Common myeloid progenitor, CD34-positive (primary cell): ENCODE measurements around the gene CYTH1.

Experiments
- CTCF ChIA-PET: fragments of 350-600 bp; sonication (Branson Sonifier 250); formaldehyde crosslinking; loops from one replicate; lab custom pipeline; 2021; ENCODE audit warnings: antibody characterized with exemption; lab: Charles Lee
- POLR2A ChIA-PET: fragments of 350-600 bp; sonication (Branson Sonifier 250); formaldehyde crosslinking; loops from one replicate; lab custom pipeline; 2021; ENCODE audit warnings: antibody characterized with exemption; lab: Charles Lee
- DNase-seq, 3 donors: peaks; one replicate each; pipeline versions ENCODE4 v3.0.0 to v3.0.0-alpha.2; 2013
- H3K27ac ChIP-seq, 2 experiments: 1 replicate in 1 of 2; 2 replicates in 1 of 2; pipeline ENCODE4 v1.7.0; 2013; ENCODE audit warnings: inconsistent platforms in 2 of 2, low read length in 2 of 2, mild to moderate bottlenecking in 2 of 2, low read depth in 1 of 2, moderate library complexity in 1 of 2; ENCODE audit not compliant: severe bottlenecking in 2 of 2, insufficient read depth in 1 of 2, poor library complexity in 1 of 2
- H3K27me3 ChIP-seq, 5 experiments: replicated peaks in 2 of 5; 1 replicate in 3 of 5; 2 replicates in 2 of 5; pipeline versions ENCODE4 v1.6.1 to v1.7.0; 2013; ENCODE audit warnings: low read length in 4 of 5, mild to moderate bottlenecking in 2 of 5, moderate library complexity in 2 of 5, inconsistent platforms in 1 of 5; ENCODE audit not compliant: insufficient read depth in 5 of 5, control insufficient read depth in 4 of 5
- H3K36me3 ChIP-seq, 4 experiments: 1 replicate in 2 of 4; 2 replicates in 2 of 4; pipeline versions ENCODE4 v1.6.1 to v1.7.0; 2013; ENCODE audit warnings: low read length in 3 of 4, control low read depth in 1 of 4, mild to moderate bottlenecking in 1 of 4; ENCODE audit not compliant: control insufficient read depth in 4 of 4, insufficient read depth in 4 of 4
- H3K4me1 ChIP-seq, 4 experiments: 1 replicate in 3 of 4; 2 replicates in 1 of 4; pipeline versions ENCODE4 v1.6.1 to v1.7.1; 2013; ENCODE audit warnings: low read length in 3 of 4, mild to moderate bottlenecking in 3 of 4, control low read depth in 1 of 4, inconsistent platforms in 1 of 4, moderate library complexity in 1 of 4; ENCODE audit not compliant: control insufficient read depth in 4 of 4, insufficient read depth in 4 of 4; ENCODE audit errors: control extremely low read depth in 1 of 4
- H3K4me3 ChIP-seq, 7 experiments: 1 replicate in 4 of 7; 2 replicates in 3 of 7; pipeline versions ENCODE4 v1.5.1 to v1.7.0; 2013; ENCODE audit warnings: mild to moderate bottlenecking in 7 of 7, low read length in 6 of 7, moderate library complexity in 6 of 7, inconsistent platforms in 2 of 7, low read depth in 2 of 7, control low read depth in 1 of 7; ENCODE audit not compliant: insufficient read depth in 4 of 7, control insufficient read depth in 1 of 7; ENCODE audit errors: extremely low read depth in 1 of 7
- H3K9me3 ChIP-seq, 5 experiments: 1 replicate in 4 of 5; 2 replicates in 1 of 5; pipeline versions ENCODE4 v1.6.1 to v1.7.1; 2013; ENCODE audit warnings: low read length in 4 of 5, mild to moderate bottlenecking in 2 of 5, inconsistent platforms in 1 of 5, low read depth in 1 of 5, moderate library complexity in 1 of 5; ENCODE audit not compliant: control insufficient read depth in 4 of 5, insufficient read depth in 2 of 5; ENCODE audit errors: control extremely low read depth in 1 of 5
- WGBS: methylation state at CpG from one replicate; pipeline ENCODE4 v1.1.5; 2013; ENCODE audit not compliant: insufficient coverage; 5-methylcytosine and 5-hydroxymethylcytosine counted together

CYTH1 gene

GRCh38 chr17:78643326-78643725 lies 138.7 kb downstream of the CYTH1 start:
- no peaks in the 10 kb centered on the region for H3K36me3 ChIP-seq
- H3K4me1 ChIP-seq = peaks cover 0 to 19% (median 15%) of the 10 kb centered on the region in 4 experiments
- POLR2A ChIA-PET = no interaction called here
- 97% methylated on average over 11 of the region's 13 CpGs for WGBS
- no peaks in the 10 kb centered on the region for H3K27me3 ChIP-seq
- CTCF ChIA-PET = no interaction called here
- no peak for DNase-seq
- no peak overlapping the region for H3K4me3 ChIP-seq
- peaks cover 0 to 4% (median 0%) of the 10 kb centered on the region in 5 experiments for H3K9me3 ChIP-seq
- no peak overlapping the region for H3K27ac ChIP-seq

GRCh38 chr17:78642707-78643106 lies 139.4 kb downstream of the CYTH1 start:
- ChIA-PET POLR2A (no interaction called here), CTCF (no interaction called here)
- Histone ChIP-seq H3K4me1 (peaks cover 0 to 19% (median 15%) of the 10 kb centered on the region in 4 experiments), H3K36me3 (no peaks in the 10 kb centered on the region), H3K9me3 (peaks cover 0 to 1% (median 0%) of the 10 kb centered on the region in 5 experiments), H3K27ac (no peak overlapping the region), H3K27me3 (no peaks in the 10 kb centered on the region), H3K4me3 (no peak overlapping the region)
- DNase-seq = no peak
- no CpG with 5 or more reads among the region's 1 CpG for WGBS

- Histone ChIP-seq H3K27ac (no peak overlapping the region), H3K27me3 (no peaks in the 10 kb centered on the region), H3K4me1 (peaks cover 0 to 18% (median 14%) of the 10 kb centered on the region in 4 experiments), H3K36me3 (no peaks in the 10 kb centered on the region), H3K4me3 (no peak overlapping the region), H3K9me3 (no peaks in the 10 kb centered on the region)
- ChIA-PET POLR2A (no interaction called here), CTCF (no interaction called here)
- no peak for DNase-seq
- WGBS = 96% methylated on average over 18 of the region's 18 CpGs
Observed at GRCh38 chr17:78641666-78642065, 140.4 kb downstream of the CYTH1 start.

GRCh38 chr17:78641243-78641642 lies 140.8 kb downstream of the CYTH1 start:
- H3K4me1 ChIP-seq = peaks cover 0 to 14% (median 13%) of the 10 kb centered on the region in 4 experiments
- DNase-seq = no peak
- CTCF ChIA-PET = no interaction called here
- H3K36me3 ChIP-seq = no peaks in the 10 kb centered on the region
- POLR2A ChIA-PET = no interaction called here
- WGBS = 90% methylated on average over 5 of the region's 6 CpGs
- no peaks in the 10 kb centered on the region for H3K9me3 ChIP-seq
- H3K27ac ChIP-seq = no peak overlapping the region
- no peaks in the 10 kb centered on the region for H3K27me3 ChIP-seq
- H3K4me3 ChIP-seq = no peak overlapping the region

GRCh38 chr17:78640700-78641099 lies 141.4 kb downstream of the CYTH1 start:
- Histone ChIP-seq H3K9me3 (no peaks in the 10 kb centered on the region), H3K4me3 (no peak overlapping the region), H3K4me1 (peaks cover 0 to 8% (median 7%) of the 10 kb centered on the region in 4 experiments), H3K27ac (no peak overlapping the region), H3K27me3 (no peaks in the 10 kb centered on the region), H3K36me3 (no peaks in the 10 kb centered on the region)
- ChIA-PET CTCF (no interaction called here), POLR2A (no interaction called here)
- 82% methylated on average over 4 of the region's 4 CpGs for WGBS
- no peak for DNase-seq

GRCh38 chr17:78637643-78638420 lies 144.2 kb downstream of the CYTH1 start:
- H3K27ac ChIP-seq = no peak overlapping the region
- no peaks in the 10 kb centered on the region for H3K27me3 ChIP-seq
- no peak overlapping the region for H3K4me3 ChIP-seq
- no peaks in the 10 kb centered on the region for H3K9me3 ChIP-seq
- ChIA-PET CTCF (no interaction called here), POLR2A (no interaction called here)
- 98% methylated on average over 10 of the region's 16 CpGs for WGBS
- peaks cover 0 to 7% (median 1%) of the 10 kb centered on the region in 4 experiments for H3K4me1 ChIP-seq
- H3K36me3 ChIP-seq = no peaks in the 10 kb centered on the region
- no peak for DNase-seq

GRCh38 chr17:78637146-78637545 lies 144.9 kb downstream of the CYTH1 start:
- DNase-seq = no peak
- WGBS = 82% methylated on average over 11 of the region's 11 CpGs
- CTCF ChIA-PET = no interaction called here
- H3K27me3 ChIP-seq = no peaks in the 10 kb centered on the region
- no peaks in the 10 kb centered on the region for H3K36me3 ChIP-seq
- no peak overlapping the region for H3K4me3 ChIP-seq
- no peaks in the 10 kb centered on the region for H3K9me3 ChIP-seq
- H3K27ac ChIP-seq = no peak overlapping the region
- H3K4me1 ChIP-seq = peaks cover 0 to 7% (median 1%) of the 10 kb centered on the region in 4 experiments
- POLR2A ChIA-PET = no interaction called here
